Type B pancreatic cell (in vitro differentiated cells): ENCODE results near the gene TMEM184B. TPM values are rescaled to one million over a fixed set of nuclear protein-coding genes. Genes with fewer than 3 reads are reported as not detected.
A peak's percentile ranks its signal among the peaks of the same experiment; 100 is the strongest.

Source experiments
- DNase-seq: peaks from one replicate; pipeline ENCODE4 v3.0.0; 2021; ENCODE audit warnings: mixed read lengths; ENCODE audit not compliant: unreplicated experiment; ENCODE audit errors: extremely low spot score
- H3K27ac Mint-ChIP-seq: 2 replicates; pipeline ENCODE4 v1.8.0; 2021; ENCODE audit warnings: mild to moderate bottlenecking, mixed read lengths
- H3K27me3 Mint-ChIP-seq: 2 replicates; pipeline ENCODE4 v1.8.0; 2021; ENCODE audit warnings: mixed read lengths
- H3K36me3 Mint-ChIP-seq: 2 replicates; pipeline ENCODE4 v1.8.0; 2021; ENCODE audit warnings: mixed read lengths
- H3K4me1 Mint-ChIP-seq: one replicate; pipeline ENCODE4 v1.8.0; 2021; ENCODE audit warnings: mixed read lengths; ENCODE audit not compliant: unreplicated experiment
- H3K4me3 Mint-ChIP-seq: 2 replicates; pipeline ENCODE4 v1.8.0; 2021; ENCODE audit warnings: mild to moderate bottlenecking, mixed read lengths
- H3K9me3 Mint-ChIP-seq: 2 replicates; pipeline ENCODE4 v1.8.0; 2021; ENCODE audit warnings: mixed read lengths
- CTCF ChIP-seq: fragments of 200-600 bp; sonication (generic); conservative IDR thresholded peaks from 2 replicates; pipeline ENCODE4 v1.5.0; 2021; ENCODE audit warnings: antibody characterized with exemption, mild to moderate bottlenecking
- total RNA-seq: library from RNA; stranded (reverse); gene quantifications from 2 replicates; pipeline ENCODE4 v1.2.1, GENCODE V29; 2021; ENCODE audit warnings: low replicate concordance

The TMEM184B gene
- total RNA-seq, 1 donor from 2014 or later: 66.7 TPM

- peak overlapping the region; percentile 74 for H3K4me3 Mint-ChIP-seq
- peak overlapping the region; percentile 85 for H3K27ac Mint-ChIP-seq
- H3K9me3 Mint-ChIP-seq: no peaks in the 10 kb centered on the region
- H3K4me1 Mint-ChIP-seq: peaks cover 31% of the 10 kb centered on the region
- peaks cover 10% of the 10 kb centered on the region for H3K27me3 Mint-ChIP-seq
- H3K36me3 Mint-ChIP-seq: peaks cover 27% of the 10 kb centered on the region
- TF ChIP-seq CTCF: no peak
- no peak for DNase-seq
Measured at GRCh38 chr22:38213990-38214301, 58.9 kb downstream of the TMEM184B start.

GRCh38 chr22:38213319-38213989 lies 59.4 kb downstream of the TMEM184B start:
- no peak for TF ChIP-seq CTCF
- no peak for DNase-seq
- H3K4me1 Mint-ChIP-seq: peaks cover 28% of the 10 kb centered on the region
- peaks cover 27% of the 10 kb centered on the region for H3K36me3 Mint-ChIP-seq
- peak overlapping the region; percentile 74 for H3K4me3 Mint-ChIP-seq
- peaks cover 10% of the 10 kb centered on the region for H3K27me3 Mint-ChIP-seq
- peak overlapping the region; percentile 85 for H3K27ac Mint-ChIP-seq
- H3K9me3 Mint-ChIP-seq: no peaks in the 10 kb centered on the region

- Mint-ChIP-seq H3K27me3 (peaks cover 10% of the 10 kb centered on the region), H3K4me3 (peak overlapping the region; percentile 76), H3K36me3 (peaks cover 24% of the 10 kb centered on the region), H3K9me3 (no peaks in the 10 kb centered on the region), H3K27ac (peak overlapping the region; percentile 93), H3K4me1 (peaks cover 20% of the 10 kb centered on the region)
- DNase-seq: no peak
- TF ChIP-seq CTCF: no peak
Measured at GRCh38 chr22:38212442-38212841, 60.4 kb downstream of the TMEM184B start.

GRCh38 chr22:38211556-38211955 lies 61.3 kb downstream of the TMEM184B start:
- Mint-ChIP-seq H3K27ac (peak overlapping the region; percentile 87), H3K9me3 (no peaks in the 10 kb centered on the region), H3K27me3 (peaks cover 10% of the 10 kb centered on the region)

GRCh38 chr22:38208551-38208968 lies 64.2 kb downstream of the TMEM184B start:
- no peaks in the 10 kb centered on the region for H3K9me3 Mint-ChIP-seq
- peaks cover 18% of the 10 kb centered on the region for H3K36me3 Mint-ChIP-seq
- TF ChIP-seq CTCF: no peak
- peak overlapping the region; percentile 64 for H3K27ac Mint-ChIP-seq
- H3K4me3 Mint-ChIP-seq: no peak overlapping the region
- DNase-seq: no peak
- peaks cover 22% of the 10 kb centered on the region for H3K4me1 Mint-ChIP-seq
- peaks cover 12% of the 10 kb centered on the region for H3K27me3 Mint-ChIP-seq

More at GRCh38 chr22:38211556-38211955, 61.3 kb downstream of the TMEM184B start:
- no peak for DNase-seq
- Mint-ChIP-seq H3K4me3 (no peak overlapping the region), H3K4me1 (peaks cover 20% of the 10 kb centered on the region), H3K36me3 (peaks cover 23% of the 10 kb centered on the region)
- TF ChIP-seq CTCF: no peak
